GM12878 (cell line): ENCODE data around the gene MORF4L2. TPM values are rescaled to one million over a fixed set of nuclear protein-coding genes. Genes with fewer than 3 reads are reported as not detected.

Source experiments
- ATAC-seq: fragments of 200-7000 bp; cut with Tn5 transposase; 3 replicates; pipeline ENCODE4 v1.9.1; 2020; ENCODE audit warnings: mild to moderate bottlenecking, moderate library complexity
- BruUV-seq: library from RNA; stranded (reverse); fragments of 400-500 nt; replicated peaks from 2 replicates; lab custom pipeline; 2021; lab: Mats Ljungman, UMichigan
- CTCF ChIA-PET: fragments of 300-600 bp; sonication (Branson Sonifier 250); formaldehyde crosslinking; extraction: SDS; loops from one replicate; lab custom pipeline; 2021; ENCODE audit warnings: inconsistent platforms; lab: Yijun Ruan, JAX
- POLR2A ChIA-PET: fragments of 350-600 bp; formaldehyde crosslinking; extraction: SDS; loops from one replicate; lab custom pipeline; 2021; ENCODE audit warnings: inconsistent platforms; lab: Charles Lee
- RAD21 ChIA-PET: fragments of 300-600 bp; sonication (Branson Sonifier 250); formaldehyde crosslinking; loops from one replicate; lab custom pipeline; 2023; ENCODE audit warnings: antibody characterized with exemption; ENCODE audit not compliant: unreplicated experiment; lab: Charles Lee
- SMC1A ChIA-PET: fragments of 300-600 bp; sonication (Branson Sonifier 250); formaldehyde crosslinking; loops from one replicate; lab custom pipeline; 2023; ENCODE audit not compliant: unreplicated experiment, uncharacterized antibody; lab: Charles Lee
- DNase-seq: peaks from one replicate; pipeline ENCODE4 v3.0.0-alpha.2; 2011; ENCODE audit warnings: low read depth, low spot score
- FAIRE-seq: peaks from 3 replicates; lab custom pipeline; 2011; peaks lifted over from hg19 to GRCh38; lab: Jason Lieb, UNC
- H2AFZ ChIP-seq: 2 replicates; pipeline ENCODE4 v1.6.0; 2011; ENCODE audit warnings: low read depth, low read length, control low read depth; ENCODE audit not compliant: control insufficient read depth
- H3K27ac ChIP-seq: 2 replicates; pipeline ENCODE4 v1.5.1; 2011; ENCODE audit warnings: control low read depth; ENCODE audit not compliant: control insufficient read depth, insufficient read depth
- H3K27me3 ChIP-seq, 2 experiments: replicated peaks in 1 of 2; 2 replicates each; pipeline versions ENCODE4 v1.6.0 to v1.6.1; 2011; ENCODE audit warnings: low read length in 1 of 2; ENCODE audit not compliant: control insufficient read depth in 2 of 2, insufficient read depth in 2 of 2
- H3K36me3 ChIP-seq, 2 experiments: 2 replicates each; pipeline ENCODE4 v1.5.1; 2011; ENCODE audit warnings: low read length in 1 of 2; ENCODE audit not compliant: control insufficient read depth in 2 of 2, insufficient read depth in 2 of 2
- H3K4me1 ChIP-seq: 2 replicates; pipeline ENCODE4 v1.6.1; 2011; ENCODE audit warnings: mild to moderate bottlenecking, low read length, moderate library complexity, mixed read lengths; ENCODE audit not compliant: control insufficient read depth, insufficient read depth
- H3K4me2 ChIP-seq: 2 replicates; pipeline ENCODE4 v1.6.0; 2011; ENCODE audit warnings: control low read depth; ENCODE audit not compliant: control insufficient read depth, insufficient read depth
- H3K4me3 ChIP-seq: fragments of 200-600 bp; sonication (generic); 2 replicates; pipeline ENCODE4 v1.5.1; 2016
- H3K79me2 ChIP-seq: 2 replicates; pipeline ENCODE4 v1.6.0; 2011; ENCODE audit warnings: low read length; ENCODE audit not compliant: control insufficient read depth, insufficient read depth
- H3K9ac ChIP-seq: 2 replicates; pipeline ENCODE4 v1.8.0; 2011; ENCODE audit warnings: low read length, control low read depth, mixed read lengths; ENCODE audit not compliant: control insufficient read depth, insufficient read depth
- H3K9me3 ChIP-seq: replicated peaks from 3 replicates; pipeline ENCODE4 v1.5.1; 2011; ENCODE audit warnings: mild to moderate bottlenecking, low read length; ENCODE audit not compliant: control insufficient read depth, insufficient read depth
- H4K20me1 ChIP-seq: 2 replicates; pipeline ENCODE4 v1.6.0; 2011; ENCODE audit not compliant: control insufficient read depth, insufficient read depth
- EZH2 ChIP-seq: IDR thresholded peaks from 2 replicates; pipeline ENCODE4 v1.6.1; 2012; ENCODE audit warnings: low read depth, mild to moderate bottlenecking, control low read depth, inconsistent platforms, low read length, borderline replicate concordance; ENCODE audit not compliant: control insufficient read depth
- KDM1A ChIP-seq: fragments of 200-600 bp; sonication (generic); IDR thresholded peaks from 2 replicates; pipeline ENCODE4 v1.6.1; 2016; ENCODE audit warnings: borderline replicate concordance
- NFIC ChIP-seq: IDR thresholded peaks from 2 replicates; pipeline ENCODE4 v1.6.1; 2012; ENCODE audit warnings: low read depth, mild to moderate bottlenecking, inconsistent platforms, low read length, moderate library complexity
- POLR2AphosphoS5 ChIP-seq: IDR thresholded peaks from 2 replicates; pipeline ENCODE4 v1.6.1; 2011; ENCODE audit warnings: mild to moderate bottlenecking, low read length, inconsistent platforms
- WGBS: methylation state at CpG from one replicate; pipeline ENCODE4 v1.1.6; 2016; ENCODE audit warnings: low lambda C conversion rate; ENCODE audit not compliant: insufficient replicate concordance, insufficient coverage; ENCODE audit errors: missing lambda C conversion rate; 5-methylcytosine and 5-hydroxymethylcytosine counted together
- in situ Hi-C: fragments of 300-500 bp; cut with MboI; formaldehyde crosslinking; loops from 9 replicates; pipeline ENCODE4 v1.14.3; 2018; ENCODE audit warnings: mixed read lengths
- intact Hi-C: fragments of 100-400 bp; cut with micrococcal nuclease; formaldehyde crosslinking; loops from one replicate; pipeline ENCODE4 v1.14.2; 2022; ENCODE audit not compliant: unreplicated experiment
- polyA plus RNA-seq, 11 experiments: library from polyadenylated mRNA; depleted of rRNA in 4 of 11; unstranded in 6 of 11; stranded (reverse) in 5 of 11; fragments of >200 nt; fragmentation: Nextera tagmentation in 4 of 11; fragmentation: Illumina TruSeq in 1 of 11; extraction: Ambion mirVana in 4 of 11; extraction: Trizol in 1 of 11; gene quantifications; 1 replicate in 1 of 11; 2 replicates in 10 of 11; pipeline versions ENCODE4 v1.2.1 to v1.2.3, GENCODE V29; 2011 to 2016; ENCODE audit warnings: inconsistent platforms in 2 of 11, missing spikeins in 2 of 11, low read depth in 1 of 11
- total RNA-seq, 4 experiments: library from RNA; depleted of rRNA in 3 of 4; stranded (reverse); fragments of >200 nt in 3 of 4; fragmentation: Illumina TruSeq in 1 of 4; extraction: Trizol in 1 of 4; gene quantifications; 2 replicates each; pipeline versions ENCODE4 v1.2.1 to v1.2.3, GENCODE V29; 2013 to 2021
- TF ChIP-seq, protein P1 (sequence below): fragments of 450-650 bp; IDR thresholded peaks from 2 replicates; pipeline ENCODE4 v1.6.1; 2017; ENCODE audit warnings: mild to moderate bottlenecking, moderate library complexity

The MORF4L2 gene
- total and polyA plus RNA-seq, 10 of the 15 experiments (the other 5 are each of a cell fraction or from before 2014, with no cell fraction given): 118 to 311 (median 199) TPM

DNA sequence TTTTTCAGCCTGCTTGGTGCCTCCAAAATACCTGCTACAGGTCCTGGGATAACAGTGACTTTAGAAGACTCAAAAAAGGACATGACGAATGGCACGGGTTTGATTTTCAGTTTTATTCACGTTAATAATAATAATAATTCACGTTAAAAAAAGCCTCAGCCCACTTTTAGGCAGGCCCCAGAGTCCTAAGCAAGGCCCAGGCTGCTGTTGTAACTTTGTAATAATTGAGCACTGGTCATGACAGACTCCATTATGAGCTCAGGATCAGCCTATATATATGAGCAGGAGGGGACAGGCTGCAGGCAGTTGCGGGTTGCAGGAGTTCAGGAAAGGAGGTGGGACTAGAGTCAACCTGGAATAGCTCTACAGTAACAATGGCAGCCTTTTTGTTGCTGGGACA lies 24.1 kb upstream of the MORF4L2 start, which contains the start of gene TMEM31:
Gene TMEM31 (plus strand): TSS at position 301 of the 400 bp plus-strand sequence. CDS start 1,350 bp downstream, outside the sequence.
- Histone ChIP-seq H3K4me3 (no peak within 1 kb of the TSS), H3K4me1 (no peaks in the 10 kb centered on the region), H3K4me2 (no peak within 1 kb of the TSS), H3K9me3 (no peaks in the 10 kb centered on the region), H3K27me3 (no peaks in the 10 kb centered on the region), H3K79me2 (no peaks in the 10 kb centered on the region), H2AFZ (no peak within 1 kb of the TSS), H3K36me3 (no peaks in the 10 kb centered on the region), H3K9ac (no peak within 1 kb of the TSS), H4K20me1 (no peaks in the 10 kb centered on the region), H3K27ac (no peak within 1 kb of the TSS)
- BruUV-seq: no TSS peak
- no peak for ATAC-seq
- ChIA-PET SMC1A (interaction anchor here (0.9 to 1.6 kb wide), 4 partner anchors 20 to 69 kb away, joined by 3 to 4 read pairs (median 4); no protein-coding TSS in a partner anchor), RAD21 (no interaction called here), POLR2A (no interaction called here), CTCF (interaction anchor here (0.6 to 5.2 kb wide), 12 partner anchors 7 to 218 kb away, joined by 3 to 25 read pairs (median 5); no protein-coding TSS in a partner anchor)
- TF ChIP-seq KDM1A (no peak), EZH2 (no peak), NFIC (no peak), POLR2AphosphoS5 (no peak)
- TF ChIP-seq, protein P1, sequence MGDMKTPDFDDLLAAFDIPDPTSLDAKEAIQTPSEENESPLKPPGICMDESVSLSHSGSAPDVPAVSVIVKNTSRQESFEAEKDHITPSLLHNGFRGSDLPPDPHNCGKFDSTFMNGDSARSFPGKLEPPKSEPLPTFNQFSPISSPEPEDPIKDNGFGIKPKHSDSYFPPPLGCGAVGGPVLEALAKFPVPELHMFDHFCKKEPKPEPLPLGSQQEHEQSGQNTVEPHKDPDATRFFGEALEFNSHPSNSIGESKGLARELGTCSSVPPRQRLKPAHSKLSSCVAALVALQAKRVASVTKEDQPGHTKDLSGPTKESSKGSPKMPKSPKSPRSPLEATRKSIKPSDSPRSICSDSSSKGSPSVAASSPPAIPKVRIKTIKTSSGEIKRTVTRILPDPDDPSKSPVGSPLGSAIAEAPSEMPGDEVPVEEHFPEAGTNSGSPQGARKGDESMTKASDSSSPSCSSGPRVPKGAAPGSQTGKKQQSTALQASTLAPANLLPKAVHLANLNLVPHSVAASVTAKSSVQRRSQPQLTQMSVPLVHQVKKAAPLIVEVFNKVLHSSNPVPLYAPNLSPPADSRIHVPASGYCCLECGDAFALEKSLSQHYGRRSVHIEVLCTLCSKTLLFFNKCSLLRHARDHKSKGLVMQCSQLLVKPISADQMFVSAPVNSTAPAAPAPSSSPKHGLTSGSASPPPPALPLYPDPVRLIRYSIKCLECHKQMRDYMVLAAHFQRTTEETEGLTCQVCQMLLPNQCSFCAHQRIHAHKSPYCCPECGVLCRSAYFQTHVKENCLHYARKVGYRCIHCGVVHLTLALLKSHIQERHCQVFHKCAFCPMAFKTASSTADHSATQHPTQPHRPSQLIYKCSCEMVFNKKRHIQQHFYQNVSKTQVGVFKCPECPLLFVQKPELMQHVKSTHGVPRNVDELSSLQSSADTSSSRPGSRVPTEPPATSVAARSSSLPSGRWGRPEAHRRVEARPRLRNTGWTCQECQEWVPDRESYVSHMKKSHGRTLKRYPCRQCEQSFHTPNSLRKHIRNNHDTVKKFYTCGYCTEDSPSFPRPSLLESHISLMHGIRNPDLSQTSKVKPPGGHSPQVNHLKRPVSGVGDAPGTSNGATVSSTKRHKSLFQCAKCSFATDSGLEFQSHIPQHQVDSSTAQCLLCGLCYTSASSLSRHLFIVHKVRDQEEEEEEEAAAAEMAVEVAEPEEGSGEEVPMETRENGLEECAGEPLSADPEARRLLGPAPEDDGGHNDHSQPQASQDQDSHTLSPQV: no peak
- in situ Hi-C loops (no loop called here), intact Hi-C loops (loop anchor here (1.0 to 2.0 kb wide), 2 partner anchors 107 to 176 kb away; no protein-coding TSS in a partner anchor)
- FAIRE-seq: no peak
- DNase-seq: no peak
- 11% methylated on average over 5 of the region's 5 CpGs for WGBS
